Forelimb muscle (tissue), 1 donor: Measurements from ENCODE around the gene TMEM259. TPM values are rescaled to one million over a fixed set of nuclear protein-coding genes. Genes with fewer than 3 reads are reported as not detected.

Source experiments
- DNase-seq: peaks from one replicate; pipeline ENCODE4 v3.0.0-alpha.2; 2013; ENCODE audit warnings: low read depth
- polyA plus RNA-seq: library from polyadenylated mRNA; unstranded; fragments of 120-200 nt; gene quantifications from one replicate; pipeline ENCODE4 v1.2.1, GENCODE V29; 2013; ENCODE audit not compliant: insufficient read length

The TMEM259 gene
- polyA plus RNA-seq, 1 donor: 75.5 TPM

- DNase-seq: no peak
Measured at GRCh38 chr19:988510-988909, 32.4 kb downstream of the TMEM259 start.

- DNase-seq: no peak
Measured at GRCh38 chr19:988081-988480, 32.8 kb downstream of the TMEM259 start.

- DNase-seq: no peak
Measured at GRCh38 chr19:986083-986482, 34.8 kb downstream of the TMEM259 start.

GRCh38 chr19:984165-984967 is 36.6 kb downstream of the TMEM259 start, which contains the start of gene WDR18:
WDR18 (plus strand) TSS chr19:984345; CDS start chr19:984354, 9 bp downstream.
- peak; percentile 59 for DNase-seq

- DNase-seq: no peak
Measured at GRCh38 chr19:982567-983170, 38.3 kb downstream of the TMEM259 start.

GRCh38 chr19:980133-980998 is 40.6 kb downstream of the TMEM259 start:
- no peak for DNase-seq

GRCh38 chr19:979318-979741 is 41.6 kb downstream of the TMEM259 start:
- no peak for DNase-seq

- DNase-seq: no peak
Measured at GRCh38 chr19:977058-977464, 43.9 kb downstream of the TMEM259 start.

- DNase-seq: no peak
Measured at GRCh38 chr19:976476-976875, 44.4 kb downstream of the TMEM259 start.

- DNase-seq: no peak
Measured at GRCh38 chr19:974564-975257, 46.2 kb downstream of the TMEM259 start.

- no peak for DNase-seq
Measured at GRCh38 chr19:973726-974563, 47.0 kb downstream of the TMEM259 start.

- no peak for DNase-seq
Measured at GRCh38 chr19:972281-972680, 48.6 kb downstream of the TMEM259 start.

- DNase-seq: no peak
Measured at GRCh38 chr19:971795-972194, 49.1 kb downstream of the TMEM259 start.

GRCh38 chr19:970695-971094 is 50.2 kb downstream of the TMEM259 start:
- no peak for DNase-seq

GRCh38 chr19:966485-967088 is 54.3 kb downstream of the TMEM259 start:
- no peak for DNase-seq

GRCh38 chr19:964761-965694 is 55.9 kb downstream of the TMEM259 start:
- DNase-seq: no peak

- DNase-seq: no peak
Measured at GRCh38 chr19:964116-964520, 56.8 kb downstream of the TMEM259 start.

GRCh38 chr19:963486-963951 is 57.4 kb downstream of the TMEM259 start:
- DNase-seq: no peak
